H9 (cell line): Measurements from ENCODE around the gene LYRM9. TPM values are rescaled to one million over a fixed set of nuclear protein-coding genes. Genes with fewer than 3 reads are reported as not detected.

Experiments
- DNase-seq: peaks from one replicate; pipeline ENCODE4 v3.0.0-alpha.2; 2017
- H2AFZ ChIP-seq: one replicate; pipeline ENCODE4 v1.6.1; 2013; ENCODE audit warnings: mild to moderate bottlenecking, low read length, control low read depth, moderate library complexity
- H2AK5ac ChIP-seq: 2 replicates; pipeline ENCODE4 v1.6.1; 2013; ENCODE audit warnings: low read length, control low read depth, mixed read lengths; ENCODE audit not compliant: insufficient read length
- H2BK120ac ChIP-seq: one replicate; pipeline ENCODE4 v1.6.1; 2013; ENCODE audit warnings: low read depth, mild to moderate bottlenecking, low read length, control low read depth, inconsistent platforms; ENCODE audit not compliant: poor library complexity, severe bottlenecking
- H2BK12ac ChIP-seq: 2 replicates; pipeline ENCODE4 v1.6.1; 2013; ENCODE audit warnings: low read length, control low read depth, mixed read lengths, low read depth; ENCODE audit not compliant: insufficient read length
- H2BK15ac ChIP-seq: 2 replicates; pipeline ENCODE4 v1.6.1; 2013; ENCODE audit warnings: low read depth, low read length, control low read depth
- H2BK20ac ChIP-seq: one replicate; pipeline ENCODE4 v1.6.1; 2013; ENCODE audit warnings: low read depth, mild to moderate bottlenecking, low read length, control low read depth, inconsistent platforms; ENCODE audit not compliant: poor library complexity, severe bottlenecking
- H2BK5ac ChIP-seq: 2 replicates; pipeline ENCODE4 v1.6.1; 2013; ENCODE audit warnings: low read length, control low read depth, mixed read lengths; ENCODE audit not compliant: insufficient read length
- H3K14ac ChIP-seq: 2 replicates; pipeline ENCODE4 v1.6.1; 2013; ENCODE audit warnings: low read length, control low read depth; ENCODE audit not compliant: insufficient read depth
- H3K18ac ChIP-seq: 2 replicates; pipeline ENCODE4 v1.6.1; 2013; ENCODE audit warnings: low read depth, mild to moderate bottlenecking, mixed read lengths, low read length, control low read depth; ENCODE audit not compliant: insufficient read length
- H3K23ac ChIP-seq: 2 replicates; pipeline ENCODE4 v1.6.1; 2013; ENCODE audit warnings: low read length, control low read depth, mixed read lengths, low read depth; ENCODE audit not compliant: insufficient read length
- H3K23me2 ChIP-seq: 2 replicates; pipeline ENCODE4 v1.6.1; 2013; ENCODE audit warnings: low read depth, mild to moderate bottlenecking, mixed read lengths, low read length, control low read depth; ENCODE audit not compliant: insufficient read length, poor library complexity, severe bottlenecking
- H3K27ac ChIP-seq: 2 replicates; pipeline ENCODE4 v1.5.1; 2013; ENCODE audit warnings: low read length, control low read depth, mixed read lengths, low read depth; ENCODE audit not compliant: insufficient read length
- H3K27me3 ChIP-seq: 2 replicates; pipeline ENCODE4 v1.6.1; 2013; ENCODE audit warnings: low read length, control low read depth, inconsistent platforms; ENCODE audit not compliant: insufficient read depth
- H3K4ac ChIP-seq: 2 replicates; pipeline ENCODE4 v1.6.1; 2013; ENCODE audit warnings: low read depth, mild to moderate bottlenecking, control low read depth, inconsistent platforms, low read length, moderate library complexity
- H3K4me1 ChIP-seq: 2 replicates; pipeline ENCODE4 v1.6.1; 2013; ENCODE audit warnings: low read length, control low read depth, inconsistent platforms; ENCODE audit not compliant: insufficient read depth
- H3K4me2 ChIP-seq: 2 replicates; pipeline ENCODE4 v1.6.1; 2013; ENCODE audit warnings: low read length, control low read depth, mixed read lengths; ENCODE audit not compliant: insufficient read length, insufficient read depth
- H3K56ac ChIP-seq: 2 replicates; pipeline ENCODE4 v1.6.1; 2013; ENCODE audit warnings: low read depth, mild to moderate bottlenecking, mixed read lengths, low read length, control low read depth; ENCODE audit not compliant: insufficient read length
- H3K79me1 ChIP-seq: 2 replicates; pipeline ENCODE4 v1.6.1; 2013; ENCODE audit warnings: low read depth, mild to moderate bottlenecking, moderate library complexity, low read length, control low read depth, inconsistent platforms; ENCODE audit not compliant: insufficient read depth, poor library complexity, severe bottlenecking
- H3K79me2 ChIP-seq: 2 replicates; pipeline ENCODE4 v1.6.1; 2013; ENCODE audit warnings: low read length, control low read depth, inconsistent platforms; ENCODE audit not compliant: insufficient read depth
- H3K9ac ChIP-seq: 2 replicates; pipeline ENCODE4 v1.6.1; 2013; ENCODE audit warnings: low read length, control low read depth, mixed read lengths; ENCODE audit not compliant: insufficient read length; ENCODE audit errors: extremely low read depth
- H3K9me3 ChIP-seq: one replicate; pipeline ENCODE4 v1.6.1; 2013; ENCODE audit warnings: low read depth, low read length, inconsistent platforms; ENCODE audit not compliant: control insufficient read depth
- H3T11ph ChIP-seq: one replicate; pipeline ENCODE4 v1.6.1; 2013; ENCODE audit warnings: mild to moderate bottlenecking, low read length, control low read depth, inconsistent platforms
- H4K20me1 ChIP-seq: one replicate; pipeline ENCODE4 v1.6.1; 2013; ENCODE audit not compliant: control insufficient read depth, insufficient read length, insufficient read depth
- H4K5ac ChIP-seq: 2 replicates; pipeline ENCODE4 v1.6.1; 2013; ENCODE audit warnings: low read depth, mild to moderate bottlenecking, mixed read lengths, low read length, control low read depth; ENCODE audit not compliant: insufficient read length
- H4K8ac ChIP-seq: replicated peaks from 2 replicates; pipeline ENCODE4 v1.6.1; 2013; ENCODE audit warnings: low read length, control low read depth, mixed read lengths, low read depth; ENCODE audit not compliant: insufficient read length
- H4K91ac ChIP-seq: 2 replicates; pipeline ENCODE4 v1.6.1; 2013; ENCODE audit warnings: low read depth, mild to moderate bottlenecking, moderate library complexity, mixed read lengths, low read length, control low read depth; ENCODE audit not compliant: insufficient read length
- H3K27ac Mint-ChIP-seq, 3 experiments: 2 replicates in 2 of 3; 3 replicates in 1 of 3; pipeline ENCODE4 v1.8.0; 2020 to 2021; ENCODE audit warnings: mixed read lengths in 3 of 3, mild to moderate bottlenecking in 1 of 3, moderate library complexity in 1 of 3
- H3K27me3 Mint-ChIP-seq: 2 replicates; pipeline ENCODE4 v1.8.0; 2021; ENCODE audit warnings: low read depth, mild to moderate bottlenecking, moderate library complexity, mixed read lengths
- H3K36me3 Mint-ChIP-seq, 3 experiments: 2 replicates in 2 of 3; 3 replicates in 1 of 3; pipeline ENCODE4 v1.8.0; 2020 to 2021; ENCODE audit warnings: low read depth in 3 of 3, mixed read lengths in 3 of 3; ENCODE audit not compliant: insufficient read depth in 1 of 3
- H3K4me1 Mint-ChIP-seq, 2 experiments: 2 replicates each; pipeline ENCODE4 v1.8.0; 2020; ENCODE audit warnings: mixed read lengths in 2 of 2
- H3K4me3 Mint-ChIP-seq, 2 experiments: 2 replicates in 1 of 2; 3 replicates in 1 of 2; pipeline ENCODE4 v1.8.0; 2020 to 2021; ENCODE audit warnings: mild to moderate bottlenecking in 2 of 2, mixed read lengths in 2 of 2, moderate library complexity in 1 of 2
- H3K9me3 Mint-ChIP-seq, 2 experiments: 2 replicates in 1 of 2; 3 replicates in 1 of 2; pipeline ENCODE4 v1.8.0; 2020; ENCODE audit warnings: mild to moderate bottlenecking in 2 of 2, mixed read lengths in 2 of 2, moderate library complexity in 1 of 2
- CTCF ChIP-seq: fragments of 200-600 bp; sonication (generic); conservative IDR thresholded peaks from 3 replicates; pipeline ENCODE4 v1.8.0; 2021; ENCODE audit warnings: antibody characterized with exemption, mild to moderate bottlenecking
- WGBS: extraction: QIAGEN DNeasy Blood & Tissue Kit; methylation state at CpG from one replicate; pipeline ENCODE4 v1.1.7; 2013; ENCODE audit warnings: missing lambda C conversion rate, low lambda C conversion rate, mixed read lengths; ENCODE audit not compliant: insufficient read length; ENCODE audit errors: extremely low coverage; 5-methylcytosine and 5-hydroxymethylcytosine counted together
- total RNA-seq: library from RNA; stranded (reverse); gene quantifications from 2 replicates; pipeline ENCODE4 v1.2.1, GENCODE V29; 2021

The LYRM9 gene
- total RNA-seq, 1 experiment from 2014 or later, result 2.2 TPM

GRCh38 chr17:27892542-27892865, 661 bp downstream of the LYRM9 start:
- no peaks in the 10 kb centered on the region for H3K79me1 ChIP-seq
- no peak overlapping the region for H2BK15ac ChIP-seq
- no peak overlapping the region for H3K4ac ChIP-seq
- H2AK5ac ChIP-seq, result no peak overlapping the region
- Mint-ChIP-seq H3K9me3 (no peaks in the 10 kb centered on the region; a peak in 1 of 5 replicates), H3K4me3 (peak overlapping the region; percentile 49 to 72), H3K27me3 (peaks cover 18% of the 10 kb centered on the region), H3K27ac (no peak overlapping the region; a peak in 1 of 7 replicates), H3K36me3 (no peaks in the 10 kb centered on the region), H3K4me1 (peaks cover 80% of the 10 kb centered on the region in 2 experiments)
- H3K79me2 ChIP-seq, result no peaks in the 10 kb centered on the region
- H2BK12ac ChIP-seq, result no peak overlapping the region
- H3K56ac ChIP-seq, result no peak overlapping the region
- no peaks in the 10 kb centered on the region for H3K9me3 ChIP-seq
- H4K5ac ChIP-seq, result no peak overlapping the region
- H3K4me2 ChIP-seq, result peak overlapping the region; percentile 61
- H4K20me1 ChIP-seq, result no peaks in the 10 kb centered on the region
- no peak overlapping the region for H4K8ac ChIP-seq
- no peak overlapping the region for H3K27ac ChIP-seq
- H4K91ac ChIP-seq, result no peak overlapping the region
- H2BK5ac ChIP-seq, result no peak overlapping the region
- H2AFZ ChIP-seq, result no peak overlapping the region
- H3K9ac ChIP-seq, result no peak overlapping the region
- no peak overlapping the region for H3K23ac ChIP-seq
- H3T11ph ChIP-seq, result no peak overlapping the region
- no peak overlapping the region for H3K18ac ChIP-seq
- no peaks in the 10 kb centered on the region for H3K27me3 ChIP-seq
- no peaks in the 10 kb centered on the region for H3K23me2 ChIP-seq
- H3K14ac ChIP-seq, result no peak overlapping the region
- H2BK20ac ChIP-seq, result no peak overlapping the region
- WGBS, result no CpG with 5 or more reads among the region's 3 CpGs
- no peak for TF ChIP-seq CTCF
- no peak overlapping the region for H2BK120ac ChIP-seq
- H3K4me1 ChIP-seq, result peaks cover 17% of the 10 kb centered on the region
- no peak for DNase-seq
